ENCODE measurements around the gene SKAP2. TPM values are rescaled to one million over a fixed set of nuclear protein-coding genes. Genes with fewer than 3 reads are reported as not detected.

SKAP2 gene
- total and polyA plus RNA-seq, 2 of the 4 experiments (the other 2 are of a cell fraction) = 5.7 to 7.4 TPM

DNA sequence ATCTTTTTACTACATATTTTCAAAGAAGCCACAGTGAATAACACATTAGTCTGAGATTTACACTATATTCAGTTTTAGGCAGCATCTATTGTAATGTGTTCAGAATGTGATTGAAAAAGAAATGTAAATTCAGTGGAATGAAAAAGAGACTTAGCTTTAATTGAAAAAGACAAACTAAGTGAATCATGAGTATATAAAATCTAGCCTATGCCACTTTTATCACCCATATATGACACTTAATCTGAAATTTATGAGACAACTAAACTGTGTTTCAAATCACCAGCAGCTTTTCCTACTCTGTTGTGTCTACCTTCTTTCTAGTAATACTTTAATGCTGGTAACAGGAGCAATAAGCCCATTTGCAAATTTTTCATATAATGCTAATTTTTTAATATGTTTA is 4.7 kb downstream of the SKAP2 start:
- DNase-seq = no peak
- Histone ChIP-seq H3K18ac (ENCODE audit: low read depth, low read length) (no peak overlapping the region), H3K36me3 (ENCODE audit: control insufficient read depth, insufficient read depth, low read length) (no peaks in the 10 kb centered on the region), H2BK120ac (ENCODE audit: low read depth, low read length) (no peak overlapping the region), H3K79me1 (ENCODE audit: low read depth in 1 of 2, low read length in 2 of 2) (peaks cover 9 to 34% of the 10 kb centered on the region in 2 experiments; a peak in 3 of 4 replicates), H3K23ac (ENCODE audit: low read depth, low read length) (0 out of 2 replicates have a peak overlapping the region, but pooled peaks have one; percentile 31), H4K8ac (ENCODE audit: low read depth in 2 of 2, low read length in 2 of 2) (no peak overlapping the region), H3K27me3 (ENCODE audit: control insufficient read depth, insufficient read depth, low read length) (no peaks in the 10 kb centered on the region), H3K56ac (ENCODE audit: extremely low read depth, insufficient read depth, low read length) (no peak overlapping the region), H4K5ac (ENCODE audit: low read depth, low read length) (no peak overlapping the region), H2BK5ac (ENCODE audit: low read depth, low read length, poor library complexity, severe bottlenecking) (no peak overlapping the region), H3K4me3 (ENCODE audit: insufficient read depth, low read depth, low read length) (no peak overlapping the region), H2BK20ac (ENCODE audit: low read depth, low read length) (no peak overlapping the region), H2AK5ac (ENCODE audit: low read depth, low read length) (no peak overlapping the region), H3K9me1 (ENCODE audit: insufficient read depth, low read length) (no peaks in the 10 kb centered on the region), H3K14ac (replicated peaks; ENCODE audit: low read depth, low read length) (no peak overlapping the region), H3K27ac (ENCODE audit: insufficient read depth, low read length) (no peak overlapping the region), H3K9me3 (ENCODE audit: control insufficient read depth, insufficient read depth, low read length) (no peaks in the 10 kb centered on the region), H2BK15ac (ENCODE audit: low read depth, low read length) (no peak overlapping the region), H3K9ac (ENCODE audit: low read depth, low read length) (no peak overlapping the region), H4K20me1 (ENCODE audit: insufficient read depth, low read length) (no peaks in the 10 kb centered on the region), H4K91ac (ENCODE audit: insufficient read depth, low read depth, low read length) (no peak overlapping the region), H3K4me1 (ENCODE audit: control insufficient read depth, insufficient read depth, low read length) (no peaks in the 10 kb centered on the region; the same call in 1 of the 2 replicates), H2AK9ac (replicated peaks; ENCODE audit: low read depth, low read length, poor library complexity) (no peak overlapping the region), H2AFZ (replicated peaks; ENCODE audit: low read length, poor library complexity) (no peak overlapping the region), H3K4ac (ENCODE audit: low read depth, low read length) (no peak overlapping the region), H3K4me2 (ENCODE audit: low read depth, low read length) (no peak overlapping the region)
- CTCF ChIA-PET = interaction anchor here (0.8 kb wide), 1 partner anchor 282 kb away, joined by 3 read pairs; no protein-coding TSS in a partner anchor
- dilution Hi-C loops (cut with HindIII; ENCODE audit: low sequenced_read_pairs, unreplicated experiment) (no loop called here), intact Hi-C loops (cut with micrococcal nuclease) (loop anchor here (10.0 kb wide), 2 partner anchors 485 to 995 kb away; no protein-coding TSS in a partner anchor), in situ Hi-C loops (cut with MboI; ENCODE audit: low sequenced_read_pairs) (loop anchor here (5.0 to 25.0 kb wide), 4 partner anchors 243 to 1005 kb away; partner anchors contain the start of genes CBX3, HNRNPA2B1, HOXA2 and HOXA5)
- POLR2A ChIA-PET (ENCODE audit: unreplicated experiment) = no interaction called here
- no TSS peak for BruUV-seq (replicated peaks)
- TF ChIP-seq POLR2A (IDR thresholded peaks at IDR 0.05; ENCODE audit: low read depth, low read length) = no peak
- TF ChIP-seq, protein P1, sequence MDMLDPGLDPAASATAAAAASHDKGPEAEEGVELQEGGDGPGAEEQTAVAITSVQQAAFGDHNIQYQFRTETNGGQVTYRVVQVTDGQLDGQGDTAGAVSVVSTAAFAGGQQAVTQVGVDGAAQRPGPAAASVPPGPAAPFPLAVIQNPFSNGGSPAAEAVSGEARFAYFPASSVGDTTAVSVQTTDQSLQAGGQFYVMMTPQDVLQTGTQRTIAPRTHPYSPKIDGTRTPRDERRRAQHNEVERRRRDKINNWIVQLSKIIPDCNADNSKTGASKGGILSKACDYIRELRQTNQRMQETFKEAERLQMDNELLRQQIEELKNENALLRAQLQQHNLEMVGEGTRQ (IDR thresholded peaks at IDR 0.05; ENCODE audit: low read depth, low read length) = no peak
- TF ChIP-seq, protein P2, sequence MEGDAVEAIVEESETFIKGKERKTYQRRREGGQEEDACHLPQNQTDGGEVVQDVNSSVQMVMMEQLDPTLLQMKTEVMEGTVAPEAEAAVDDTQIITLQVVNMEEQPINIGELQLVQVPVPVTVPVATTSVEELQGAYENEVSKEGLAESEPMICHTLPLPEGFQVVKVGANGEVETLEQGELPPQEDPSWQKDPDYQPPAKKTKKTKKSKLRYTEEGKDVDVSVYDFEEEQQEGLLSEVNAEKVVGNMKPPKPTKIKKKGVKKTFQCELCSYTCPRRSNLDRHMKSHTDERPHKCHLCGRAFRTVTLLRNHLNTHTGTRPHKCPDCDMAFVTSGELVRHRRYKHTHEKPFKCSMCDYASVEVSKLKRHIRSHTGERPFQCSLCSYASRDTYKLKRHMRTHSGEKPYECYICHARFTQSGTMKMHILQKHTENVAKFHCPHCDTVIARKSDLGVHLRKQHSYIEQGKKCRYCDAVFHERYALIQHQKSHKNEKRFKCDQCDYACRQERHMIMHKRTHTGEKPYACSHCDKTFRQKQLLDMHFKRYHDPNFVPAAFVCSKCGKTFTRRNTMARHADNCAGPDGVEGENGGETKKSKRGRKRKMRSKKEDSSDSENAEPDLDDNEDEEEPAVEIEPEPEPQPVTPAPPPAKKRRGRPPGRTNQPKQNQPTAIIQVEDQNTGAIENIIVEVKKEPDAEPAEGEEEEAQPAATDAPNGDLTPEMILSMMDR (conservative IDR thresholded peaks at IDR 0.05; ENCODE audit: low read depth, low read length) = no peak
- TF ChIP-seq NFE2L2 (IDR thresholded peaks at IDR 0.05; ENCODE audit: low read depth, low read length) = no peak
- no peak for TF ChIP-seq CEBPB (IDR thresholded peaks at IDR 0.05; ENCODE audit: low read depth, low read length)
- TF ChIP-seq RAD21 (IDR thresholded peaks at IDR 0.05; ENCODE audit: low read length) = no peak
- no peak for TF ChIP-seq CHD1 (IDR thresholded peaks at IDR 0.05; ENCODE audit: low read depth, low read length)
- TF ChIP-seq RCOR1 (IDR thresholded peaks at IDR 0.05; ENCODE audit: insufficient replicate concordance, low read length) = no peak
- no peak for TF ChIP-seq SMC3 (IDR thresholded peaks at IDR 0.05; ENCODE audit: low read depth, low read length)
- TF ChIP-seq MXI1 (IDR thresholded peaks at IDR 0.05; ENCODE audit: borderline replicate concordance, low read depth, low read length) = no peak
- TF ChIP-seq MAFK (IDR thresholded peaks at IDR 0.05; ENCODE audit: low read depth, low read length) = no peak
- TF ChIP-seq, protein P3, sequence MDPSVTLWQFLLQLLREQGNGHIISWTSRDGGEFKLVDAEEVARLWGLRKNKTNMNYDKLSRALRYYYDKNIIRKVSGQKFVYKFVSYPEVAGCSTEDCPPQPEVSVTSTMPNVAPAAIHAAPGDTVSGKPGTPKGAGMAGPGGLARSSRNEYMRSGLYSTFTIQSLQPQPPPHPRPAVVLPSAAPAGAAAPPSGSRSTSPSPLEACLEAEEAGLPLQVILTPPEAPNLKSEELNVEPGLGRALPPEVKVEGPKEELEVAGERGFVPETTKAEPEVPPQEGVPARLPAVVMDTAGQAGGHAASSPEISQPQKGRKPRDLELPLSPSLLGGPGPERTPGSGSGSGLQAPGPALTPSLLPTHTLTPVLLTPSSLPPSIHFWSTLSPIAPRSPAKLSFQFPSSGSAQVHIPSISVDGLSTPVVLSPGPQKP (IDR thresholded peaks at IDR 0.05; ENCODE audit: borderline replicate concordance, low read depth, low read length) = no peak
- TF ChIP-seq BHLHE40 (IDR thresholded peaks at IDR 0.05; ENCODE audit: low read depth, low read length) = no peak
- TF ChIP-seq MAZ (IDR thresholded peaks at IDR 0.05; ENCODE audit: borderline replicate concordance, low read depth, low read length) = no peak
- TF ChIP-seq FOS (IDR thresholded peaks at IDR 0.05; ENCODE audit: low read depth, low read length) = no peak
- TF ChIP-seq RFX5 (IDR thresholded peaks at IDR 0.05; ENCODE audit: low read depth, low read length) = no peak
- no peak for ATAC-seq (ENCODE audit: low read depth)
